Stimulated activated CD4-positive, alpha-beta T cell treated with anti-CD3 and anti-CD28 coated beads, Interleukin-12 subunit alpha, Interleukin-12 subunit beta, amount 100 ng/mL, for 48 hours (primary cell): Measurements from ENCODE around the gene SPHKAP.
"Not testable (repeated sequence)": the region's sequence is repeated elsewhere in the genome, so short reads cannot be mapped to it uniquely, and the experiment has no call there.

ENCODE experiments used
- DNase-seq, 3 donors: peaks; one replicate each; pipeline ENCODE4 v3.0.0-alpha.2; 2020; ENCODE audit warnings: low read depth in 2 of 3, low spot score in 1 of 3

Gene SPHKAP

GRCh38 chr2:228037915-228038314, 143.6 kb downstream of the SPHKAP start:
- no peak for DNase-seq

- DNase-seq: no peak
Measured at GRCh38 chr2:228023619-228024018, 157.9 kb downstream of the SPHKAP start.

GRCh38 chr2:228018311-228018710, 163.2 kb downstream of the SPHKAP start:
- DNase-seq: no peak

GRCh38 chr2:228017784-228018183, 163.7 kb downstream of the SPHKAP start:
- no peak for DNase-seq

GRCh38 chr2:228016402-228016801, 165.1 kb downstream of the SPHKAP start:
- no peak for DNase-seq

- DNase-seq: no peak
Measured at GRCh38 chr2:228015741-228016140, 165.7 kb downstream of the SPHKAP start.

GRCh38 chr2:227996366-227996765, 185.1 kb downstream of the SPHKAP start:
- DNase-seq: no peak

- DNase-seq: no peak
Measured at GRCh38 chr2:227990937-227991336, 190.6 kb downstream of the SPHKAP start.

- no peak for DNase-seq
Measured at GRCh38 chr2:227973241-227973640, 208.2 kb downstream of the SPHKAP start.

GRCh38 chr2:227971619-227972230, 209.8 kb downstream of the SPHKAP start:
- no peak for DNase-seq

- DNase-seq: no peak
Measured at GRCh38 chr2:227960317-227960716, 221.2 kb downstream of the SPHKAP start.

GRCh38 chr2:227942965-227943364, 238.5 kb downstream of the SPHKAP start:
- no peak for DNase-seq

- no peak for DNase-seq
Measured at GRCh38 chr2:227942021-227942420, 239.5 kb downstream of the SPHKAP start.

- no peak for DNase-seq
Measured at GRCh38 chr2:227939271-227940027, 242.0 kb downstream of the SPHKAP start.

GRCh38 chr2:227936249-227936648, 245.2 kb downstream of the SPHKAP start:
- not testable (repeated sequence) for DNase-seq

GRCh38 chr2:227933884-227934283, 247.6 kb downstream of the SPHKAP start:
- no peak for DNase-seq

- DNase-seq: no peak
Measured at GRCh38 chr2:227932403-227932802, 249.1 kb downstream of the SPHKAP start.

- DNase-seq: no peak
Measured at GRCh38 chr2:227932001-227932400, 249.5 kb downstream of the SPHKAP start.
